Stimulated activated CD4-positive, alpha-beta T cell treated with anti-CD3 and anti-CD28 coated beads, Interleukin-15, amount 100 ng/mL, for 48 hours (primary cell): ENCODE data around the gene GPR142.
"Not testable (repeated sequence)": the region's sequence is repeated elsewhere in the genome, so short reads cannot be mapped to it uniquely, and the experiment has no call there.

Experiments used
- DNase-seq, 2 donors: peaks; one replicate each; pipeline ENCODE4 v3.0.0-alpha.2; 2020; ENCODE audit warnings: low read depth in 2 of 2

The GPR142 gene

DNA sequence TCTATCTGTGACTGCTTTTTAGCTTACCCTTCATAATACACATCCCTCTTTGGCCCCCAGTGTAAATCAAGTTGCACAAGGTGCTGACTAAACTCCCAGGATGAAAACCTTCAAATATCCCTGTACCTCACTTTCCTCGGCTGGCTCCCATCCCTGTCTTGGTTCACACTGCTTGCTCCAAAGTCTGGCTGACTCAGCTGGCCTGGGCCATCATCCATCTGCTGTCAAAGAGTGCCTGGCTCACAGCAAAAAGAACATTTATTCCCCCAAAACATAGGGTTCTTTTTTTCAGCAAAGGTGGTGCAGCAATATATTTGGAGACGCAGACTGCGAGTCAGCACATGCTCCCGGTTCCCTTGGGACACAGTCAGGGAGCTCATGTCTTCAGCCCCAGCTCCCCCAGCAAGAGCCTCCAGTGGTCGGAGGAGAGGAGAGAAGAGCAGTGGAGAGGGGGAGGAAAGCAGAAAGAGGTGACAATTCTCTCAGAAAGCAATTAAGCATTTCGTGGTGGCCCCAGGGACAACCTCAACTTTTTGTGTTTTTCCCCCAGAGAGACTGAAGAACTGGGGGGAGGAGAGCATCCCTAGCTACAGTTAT, 26.1 kb downstream of the GPR142 start:
- no peak for DNase-seq

DNA sequence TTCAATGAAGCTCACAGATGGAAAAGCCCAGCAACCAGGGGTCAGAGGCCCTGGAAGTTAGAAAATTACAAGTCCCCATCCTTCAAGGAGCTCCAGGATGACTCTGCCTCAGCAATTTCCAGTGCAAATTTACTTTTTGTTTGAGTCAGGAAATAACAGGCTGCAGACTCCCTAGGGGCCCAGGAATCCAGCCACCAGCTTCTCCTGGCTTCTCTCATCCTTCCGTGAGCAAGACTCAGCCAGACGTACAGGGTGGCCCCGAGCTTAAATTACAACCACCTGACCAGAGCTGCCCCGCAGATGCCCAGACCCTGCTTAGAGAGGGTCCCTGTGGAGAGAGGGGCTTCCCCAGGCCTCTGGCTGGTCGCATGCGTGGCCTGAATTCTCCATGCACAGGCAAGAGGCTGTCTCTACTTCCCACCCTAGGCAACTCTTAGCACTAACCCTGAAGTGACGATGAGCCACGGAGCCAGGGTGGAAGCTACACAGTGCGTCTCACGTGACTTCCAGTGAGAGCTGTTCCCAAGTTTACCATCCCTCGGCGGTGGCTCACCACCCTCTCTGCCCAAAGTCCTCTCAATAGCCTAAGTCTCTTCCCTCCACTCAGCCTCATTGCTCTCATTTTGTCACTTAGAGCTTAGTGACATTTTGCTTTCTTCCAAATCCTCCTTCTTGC, 27.1 kb downstream of the GPR142 start:
- DNase-seq, result no peak

DNA sequence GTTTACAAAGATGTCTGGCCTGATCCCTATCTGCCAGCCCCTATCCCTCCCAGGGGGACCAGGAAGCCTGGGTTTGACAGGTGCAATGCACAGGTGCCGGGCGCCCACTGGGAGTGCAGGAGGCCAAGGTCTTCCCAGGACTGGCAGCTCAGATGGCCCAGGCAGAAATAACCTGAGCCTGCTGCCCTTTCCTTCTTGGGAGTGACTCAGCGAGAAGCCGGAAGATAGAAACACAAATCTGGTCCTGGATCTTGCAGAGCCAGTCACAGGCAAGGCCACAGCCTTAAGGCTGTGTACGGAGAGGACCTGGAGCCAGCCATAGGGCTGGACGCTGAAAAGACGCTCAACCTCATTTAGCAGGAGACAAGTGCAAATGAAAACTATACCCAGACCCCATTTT, 27.7 kb downstream of the GPR142 start:
- DNase-seq, result no peak

DNA sequence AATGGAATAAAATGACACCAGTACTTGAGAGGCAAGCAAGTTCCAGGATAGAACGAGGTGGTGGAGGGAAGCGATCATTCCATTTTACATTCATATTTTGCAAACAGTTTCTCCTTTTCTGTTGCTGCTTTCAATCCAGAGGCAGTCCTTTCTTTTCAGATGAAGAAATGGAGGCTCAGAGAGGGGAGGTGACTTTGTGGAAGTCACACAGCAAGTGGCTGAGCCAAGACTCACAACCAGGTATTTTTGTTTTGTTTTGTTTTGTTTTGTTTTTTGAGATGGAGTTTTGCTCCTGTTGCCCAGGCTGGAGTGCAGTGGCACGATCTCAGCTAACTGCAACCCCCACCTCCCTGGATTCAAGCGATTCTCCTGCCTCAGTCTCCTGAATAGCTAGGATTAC, 29.3 kb downstream of the GPR142 start:
- DNase-seq, result no peak

DNA sequence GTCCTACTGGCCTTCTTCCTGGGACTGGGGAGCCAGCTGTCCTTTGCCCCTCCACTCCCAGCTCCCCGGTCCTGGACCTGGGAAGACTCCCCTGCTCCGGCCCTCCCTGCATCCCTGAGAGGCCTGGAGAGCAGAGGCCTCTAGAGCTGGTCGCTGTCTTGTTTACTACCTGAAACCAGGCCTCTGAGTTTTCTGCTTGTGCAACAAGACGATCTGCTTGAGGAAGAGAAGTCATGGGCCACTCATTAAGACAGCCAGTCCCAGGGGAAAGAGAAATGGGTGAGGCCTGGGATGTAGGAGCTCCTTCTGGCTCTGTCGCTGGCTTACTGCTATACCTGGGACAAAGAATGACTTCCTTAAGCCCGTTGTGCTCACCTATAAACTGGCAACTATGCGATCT, 34.7 kb downstream of the GPR142 start:
- no peak for DNase-seq

DNA sequence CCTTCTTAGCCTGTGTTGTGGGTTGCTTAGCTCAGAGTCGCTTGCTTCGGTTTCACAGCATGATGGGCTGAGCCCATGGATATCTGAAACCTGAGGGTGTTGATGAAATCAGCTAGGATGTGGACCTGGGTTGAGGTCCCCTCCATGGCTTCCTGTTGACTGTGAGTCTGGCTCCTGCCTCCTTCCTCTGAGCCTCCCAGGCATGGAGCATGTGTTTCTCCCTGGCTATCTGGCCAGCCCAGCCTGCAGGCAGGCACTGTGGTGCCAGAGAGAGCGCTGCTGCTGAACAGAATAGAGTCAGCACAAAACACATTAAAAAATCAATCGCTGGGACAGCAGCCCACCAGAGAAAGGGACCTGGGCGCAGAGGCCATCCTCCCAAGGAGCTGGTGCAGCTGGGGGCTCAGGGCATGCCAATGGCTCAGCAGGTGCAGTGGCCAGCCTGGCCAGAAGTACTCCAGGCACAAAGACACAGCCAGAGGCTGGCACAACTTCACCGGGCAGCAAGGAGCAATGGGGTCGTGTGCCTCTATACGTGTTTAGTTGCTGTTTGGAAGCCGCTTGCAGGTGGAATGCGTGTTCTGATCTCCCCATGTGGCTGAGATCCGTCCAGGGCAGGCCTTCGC, 36.3 kb downstream of the GPR142 start:
- no peak for DNase-seq

DNA sequence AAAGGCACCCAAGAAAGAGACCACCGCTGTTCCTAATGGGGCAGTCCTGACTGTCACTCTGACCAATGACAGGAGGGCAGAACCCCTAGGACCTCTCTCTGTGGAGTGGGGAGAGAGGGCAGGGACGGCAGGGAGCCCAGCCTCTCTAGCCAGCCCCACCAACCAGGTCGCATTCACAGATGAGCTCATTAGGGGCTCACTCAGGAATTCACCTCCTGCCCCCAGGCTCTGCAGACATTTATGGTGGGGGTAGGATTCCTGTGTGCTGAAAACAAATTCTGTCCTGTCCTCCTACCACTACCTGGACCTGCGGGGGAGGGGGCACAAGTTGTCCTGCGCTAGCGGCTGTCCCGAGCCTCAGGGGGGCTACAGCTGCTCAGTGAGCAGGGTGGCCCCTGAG, 36.9 kb downstream of the GPR142 start:
- DNase-seq, result no peak

DNA sequence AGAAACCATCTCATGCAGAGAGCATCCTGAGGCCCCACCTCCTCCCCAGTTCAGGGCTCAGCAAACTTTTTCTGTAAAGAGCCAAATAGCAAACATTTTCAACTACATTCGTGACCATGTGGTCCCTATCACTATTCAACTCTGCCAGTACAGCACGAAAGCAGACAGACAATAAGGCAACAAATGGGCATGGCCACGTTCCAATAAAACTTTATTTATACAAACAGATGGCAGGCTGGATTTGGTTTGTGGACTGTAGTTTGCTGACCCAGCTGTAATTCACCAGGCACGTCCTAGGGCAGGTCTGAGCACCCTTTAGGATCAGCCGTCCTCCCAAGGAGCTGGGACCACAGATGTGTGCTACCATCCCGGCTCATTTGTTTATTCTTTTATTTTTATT, 37.5 kb downstream of the GPR142 start:
- no peak for DNase-seq

DNA sequence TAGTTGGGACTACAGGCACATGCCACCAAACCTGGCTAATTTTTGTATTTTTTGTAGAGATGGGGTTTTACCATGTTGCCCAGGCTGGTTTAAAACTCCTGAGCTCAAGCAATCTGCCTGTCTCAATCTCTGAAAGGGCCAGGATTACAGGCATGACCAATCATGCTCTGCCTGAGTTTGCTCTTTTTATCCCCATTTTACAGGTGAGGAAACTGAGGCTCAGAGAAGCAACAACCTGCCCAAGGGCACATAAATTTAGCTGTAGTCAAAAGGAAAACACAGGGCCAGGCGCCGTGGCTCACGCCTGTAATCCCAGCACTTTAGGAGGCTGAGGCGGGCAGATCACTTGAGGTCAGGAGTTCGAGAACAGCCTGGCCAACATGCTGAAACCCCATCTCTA, 38.0 kb downstream of the GPR142 start:
- DNase-seq, result not testable (repeated sequence)

DNA sequence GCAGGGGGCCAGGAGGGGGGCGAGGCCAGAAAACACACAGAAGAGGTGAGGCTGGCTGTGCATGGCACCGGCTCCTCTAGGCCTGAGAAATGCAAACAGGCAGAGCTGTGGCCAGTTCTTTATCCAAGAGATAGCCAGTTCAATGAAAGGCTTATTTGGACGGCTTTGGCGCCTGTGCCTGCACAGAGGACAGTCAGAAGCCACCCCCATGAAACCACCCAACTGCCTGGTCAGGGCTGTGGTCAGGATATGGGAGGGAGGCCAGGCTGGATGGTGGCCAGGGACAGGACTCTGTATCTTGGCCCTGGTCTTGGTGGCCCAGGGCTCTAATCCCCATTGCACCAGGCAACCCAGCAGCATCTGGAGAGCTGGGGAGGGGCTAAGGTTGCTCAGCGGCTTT, 40.1 kb downstream of the GPR142 start:
- DNase-seq, result no peak

DNA sequence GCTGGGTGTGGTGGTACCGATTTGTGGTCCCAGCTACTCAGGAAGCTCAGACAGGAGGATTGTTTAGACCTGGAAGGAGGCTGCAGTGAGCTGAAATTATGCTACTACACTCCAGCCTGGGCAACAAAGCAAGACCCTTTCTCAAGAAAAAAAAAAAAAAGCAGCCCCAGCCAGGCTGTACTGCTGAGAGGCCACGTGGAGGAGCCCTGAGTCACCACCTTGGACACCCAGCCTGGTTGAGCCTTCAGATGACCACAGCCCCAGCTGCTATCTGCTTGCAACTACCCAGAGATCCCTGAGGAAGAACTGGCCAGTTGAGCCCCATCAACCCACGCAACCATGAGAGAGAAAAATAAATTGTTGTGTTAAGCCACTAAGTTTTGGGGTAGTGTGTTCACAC, 41.0 kb downstream of the GPR142 start:
- DNase-seq, result no peak

DNA sequence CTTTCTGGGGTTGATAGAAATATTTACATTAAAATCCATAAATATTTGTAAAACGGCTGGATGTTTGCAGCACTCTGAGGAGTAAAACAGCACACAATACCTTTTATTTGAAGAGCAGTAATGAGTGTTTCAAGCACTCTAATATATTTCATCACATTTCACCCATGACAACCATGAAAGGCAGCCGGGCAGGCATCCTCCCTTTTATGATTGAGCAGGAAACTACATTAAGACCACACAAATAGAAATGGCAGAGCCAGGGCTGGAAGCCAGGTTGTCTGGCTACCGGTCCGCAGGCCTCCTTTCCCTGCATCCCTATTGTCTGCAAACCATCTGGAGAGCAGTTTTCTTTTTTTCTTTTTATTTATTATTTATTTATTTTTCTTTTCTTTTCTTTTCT, 41.5 kb downstream of the GPR142 start:
- DNase-seq, result no peak

DNA sequence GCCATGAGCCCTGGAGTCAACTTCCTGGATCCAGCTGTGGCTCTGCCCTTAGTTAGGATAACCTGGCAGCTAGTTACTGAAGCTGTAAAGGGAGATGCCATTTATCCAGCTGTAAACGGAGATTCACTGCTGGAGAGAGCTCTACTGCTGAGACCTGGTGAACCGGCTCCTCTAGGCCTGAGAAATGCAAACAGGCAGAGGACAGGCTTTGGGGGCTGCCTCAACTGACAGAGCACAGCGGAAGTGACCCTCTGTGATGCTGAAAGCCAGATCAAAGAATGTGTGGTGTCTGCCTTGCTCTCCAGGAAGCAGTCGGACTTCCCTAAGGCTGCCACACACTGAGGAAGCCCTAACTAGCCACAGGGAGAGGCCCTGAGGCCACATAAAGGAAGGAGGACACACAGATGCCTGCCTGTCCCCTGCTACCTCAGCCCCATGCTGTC, 42.7 kb downstream of the GPR142 start:
- DNase-seq, result no peak

DNA sequence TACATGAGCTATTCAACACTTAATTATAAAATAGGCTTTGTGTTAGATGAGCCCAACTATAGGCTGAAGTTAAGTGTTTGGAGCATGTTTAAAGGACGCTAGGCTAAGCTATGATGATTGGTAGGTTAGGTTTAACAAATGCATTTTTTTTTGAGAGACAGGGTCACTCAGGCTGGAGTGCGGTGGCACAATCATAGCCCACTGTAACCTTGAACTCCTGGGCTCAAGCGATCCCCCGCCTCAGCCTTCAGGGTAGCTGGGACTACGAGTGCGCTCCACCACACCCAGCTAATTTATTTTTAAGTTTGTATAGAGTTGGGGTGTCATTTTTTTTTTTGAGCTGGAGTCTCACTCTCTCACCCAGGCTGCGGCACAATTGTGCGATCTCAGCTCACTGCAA, 45.3 kb downstream of the GPR142 start:
- no peak for DNase-seq

DNA sequence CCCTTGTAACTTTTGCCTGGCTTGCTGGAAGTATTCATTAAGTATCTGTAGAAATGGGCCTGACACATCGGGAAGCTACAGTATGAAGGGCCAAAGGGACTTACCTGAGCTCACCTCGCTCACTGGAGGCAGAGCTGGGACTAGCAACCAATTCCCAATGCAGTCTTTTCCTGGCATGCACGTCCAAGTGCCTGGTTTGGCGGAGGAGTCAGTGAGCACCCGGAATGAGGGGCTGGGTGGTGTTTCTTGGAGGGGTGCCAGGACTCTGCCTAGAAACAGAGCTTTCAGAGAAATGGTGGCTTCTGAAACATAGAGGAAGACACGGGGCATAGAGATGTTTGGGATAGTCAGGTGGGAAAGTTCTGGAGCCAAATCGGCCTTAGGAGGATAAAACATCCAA, 46.2 kb downstream of the GPR142 start:
- DNase-seq, result no peak

DNA sequence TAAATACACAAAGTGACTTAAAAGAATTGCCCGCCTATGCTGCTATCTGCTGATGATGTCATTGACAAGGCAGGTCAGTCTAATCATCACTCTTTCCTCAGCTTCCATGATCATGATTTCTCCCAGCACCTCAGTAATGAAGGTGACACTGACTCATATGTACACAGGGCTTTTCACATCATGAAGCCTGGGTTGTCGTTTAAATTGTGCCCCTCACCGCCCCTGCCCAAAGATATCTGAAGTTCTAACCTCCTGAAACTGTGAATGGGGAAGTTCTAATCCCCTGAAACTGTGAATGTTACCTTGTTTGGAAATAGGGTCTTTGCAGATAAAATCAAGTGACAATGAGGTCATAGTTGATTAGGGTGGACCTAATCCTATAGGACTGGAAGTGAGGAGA, 47.2 kb downstream of the GPR142 start:
- DNase-seq, result no peak

DNA sequence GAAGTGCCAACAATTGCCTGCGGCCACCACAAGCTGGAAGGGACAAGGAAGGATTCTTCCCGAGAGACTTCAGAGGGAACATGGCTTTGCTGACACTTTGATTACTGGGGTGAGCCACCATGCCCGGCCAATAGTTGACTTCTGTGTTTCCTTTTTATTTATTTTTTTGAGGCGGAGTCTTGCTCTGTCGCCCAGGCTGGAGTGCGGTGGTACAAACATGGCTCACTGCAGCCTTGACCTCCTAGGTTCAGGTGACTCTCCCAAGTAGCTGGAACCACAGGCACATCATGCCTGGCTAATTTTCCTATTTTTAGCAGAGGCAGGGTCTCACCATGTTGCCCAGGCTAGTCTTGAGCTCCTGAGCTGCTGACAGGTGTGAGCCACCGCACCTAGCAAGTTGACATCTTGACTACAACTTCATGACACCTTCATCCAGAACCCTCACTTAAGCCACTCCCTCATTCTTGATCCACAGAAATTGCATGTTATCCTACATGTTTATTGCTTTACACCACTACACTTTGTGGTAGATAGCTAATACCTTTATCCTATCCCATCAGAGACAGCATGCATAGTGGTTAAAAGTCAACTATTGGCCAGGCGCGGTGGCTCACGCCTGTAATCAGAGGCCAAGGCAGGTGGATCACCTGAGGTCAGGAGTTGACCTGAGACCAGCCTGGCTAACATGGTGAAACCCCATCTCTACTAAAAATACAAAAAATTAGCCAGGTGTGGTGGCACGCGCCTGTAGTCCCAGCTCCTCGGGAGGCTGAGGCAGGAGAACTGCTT, 48.5 kb downstream of the GPR142 start:
- no peak for DNase-seq

DNA sequence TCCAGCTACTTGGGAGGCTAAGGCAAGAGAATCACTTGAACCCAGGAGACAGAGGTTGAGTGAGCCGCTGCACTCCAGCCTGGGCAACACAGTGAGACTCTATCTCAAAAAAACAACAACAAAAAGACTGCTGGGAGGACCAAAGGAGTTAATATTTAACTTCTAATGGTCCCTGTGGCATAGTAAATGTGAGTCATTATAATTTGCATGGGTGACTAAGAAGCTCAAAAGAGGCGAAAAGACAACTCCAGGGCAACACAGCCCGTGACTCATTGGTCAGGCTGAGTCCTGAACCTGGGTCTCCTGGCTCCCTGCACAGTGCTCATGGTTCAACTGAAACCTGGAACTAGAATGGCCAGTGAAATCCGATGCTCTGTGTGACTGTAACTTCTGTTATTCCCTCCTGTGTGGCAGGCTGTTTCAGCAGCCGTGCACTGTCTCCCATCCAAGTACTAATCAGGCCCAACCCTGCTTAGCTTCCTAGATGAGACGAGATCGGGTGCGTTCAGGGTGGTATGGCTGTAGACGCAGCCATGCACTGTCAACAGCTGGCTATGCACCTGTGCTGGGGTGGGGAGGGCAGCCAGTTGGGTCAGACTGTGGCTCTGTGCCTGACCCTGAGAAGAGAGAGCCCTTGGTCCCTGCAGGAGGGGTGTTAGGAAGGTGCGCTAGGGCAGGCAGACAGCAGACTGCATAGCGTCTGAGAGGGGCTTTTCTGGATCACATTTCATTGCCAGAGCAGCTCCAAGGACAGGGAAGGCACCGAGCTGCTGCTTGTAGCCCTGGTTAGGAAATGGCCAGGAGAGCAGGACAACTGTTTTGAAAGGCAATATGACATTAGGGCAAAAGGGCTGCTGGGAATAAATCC, 50.1 kb downstream of the GPR142 start:
- DNase-seq, result no peak

DNA sequence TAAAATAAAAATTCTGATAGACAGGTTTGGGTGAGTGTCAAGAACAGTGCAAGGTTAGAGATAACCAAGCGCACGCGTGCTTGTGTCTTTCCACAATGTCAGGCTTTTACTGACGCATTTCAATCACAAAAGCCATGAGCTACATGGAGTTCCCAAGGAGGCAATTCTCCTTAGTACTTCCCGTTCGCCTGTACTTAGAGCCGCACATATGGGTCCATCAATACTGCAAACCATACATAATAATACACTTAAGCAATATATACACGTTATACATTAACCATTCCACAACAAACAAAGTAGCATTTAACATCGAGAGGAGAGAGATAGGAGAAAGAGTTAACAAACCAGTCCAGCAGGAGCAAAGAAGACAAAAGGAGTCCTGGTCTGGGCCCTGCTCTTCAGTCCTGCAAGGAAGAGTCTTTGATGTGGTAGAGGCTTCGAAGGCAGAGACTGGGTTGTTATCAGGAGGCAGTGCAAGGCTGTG, 52.7 kb downstream of the GPR142 start:
- no peak for DNase-seq
